ENCODE measurements around the gene PUS7L.

Gene PUS7L

GRCh38 chr12:43797561-43798217, 39.1 kb upstream of the PUS7L start:
- DNase-seq (ENCODE audit: extremely low spot score) = no peak
- TF ChIP-seq CTCF (IDR thresholded peaks at IDR 0.05; ENCODE audit: control extremely low read depth, extremely low read depth, low read depth, missing control alignments) = no peak
- ChIA-PET CTCF (interaction anchor here (1.3 to 2.5 kb wide), 2 partner anchors 10 to 14 kb away, joined by 4 to 6 read pairs; no protein-coding TSS in a partner anchor), POLR2A (interaction anchor here (1.5 kb wide), 1 partner anchor 9 kb away, joined by 4 read pairs; the partner anchor contains the start of gene TWF1)

DNA sequence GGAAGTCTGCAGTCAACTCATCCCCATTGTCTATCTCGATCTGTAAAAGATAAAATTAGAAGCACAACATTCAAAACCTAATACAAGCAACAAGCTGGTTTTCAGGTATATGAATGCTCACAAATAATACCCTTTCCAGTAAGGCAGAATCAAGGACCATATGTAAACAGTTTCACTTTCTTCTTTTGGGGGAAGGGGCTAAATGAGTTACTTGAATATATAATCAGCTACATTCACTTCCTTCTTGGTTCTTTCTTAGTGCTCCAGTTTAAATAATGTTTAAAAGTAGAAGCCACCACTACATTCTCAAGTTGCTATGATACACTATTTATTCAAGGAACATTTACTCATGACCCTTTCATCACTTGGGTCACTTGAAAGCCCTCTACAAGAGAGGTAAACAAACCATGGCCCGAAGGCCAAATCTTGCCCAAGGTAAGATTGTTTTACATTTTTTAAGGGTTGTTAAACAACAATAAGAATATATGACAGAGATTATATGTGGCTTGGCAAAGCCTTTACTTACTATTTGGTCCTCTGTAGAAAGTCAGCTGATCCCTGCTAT, 37.2 kb upstream of the PUS7L start:
- TF ChIP-seq CTCF (IDR thresholded peaks at IDR 0.05; ENCODE audit: control extremely low read depth, extremely low read depth, low read depth, missing control alignments) = no peak
- no peak for DNase-seq (ENCODE audit: extremely low spot score)
- ChIA-PET POLR2A (no interaction called here), CTCF (interaction anchor here (0.9 to 1.1 kb wide), 2 partner anchors 10 to 13 kb away, joined by 3 to 4 read pairs; partner anchors contain the start of gene TWF1)

- ChIA-PET CTCF (interaction anchor here (0.8 to 1.3 kb wide), 2 partner anchors 9 to 93 kb away, joined by 3 to 5 read pairs; no protein-coding TSS in a partner anchor), POLR2A (interaction anchor here (0.6 kb wide), 2 partner anchors 10 to 15 kb away, joined by 3 to 8 read pairs; no protein-coding TSS in a partner anchor)
- no peak for DNase-seq (ENCODE audit: extremely low spot score)
- TF ChIP-seq CTCF (IDR thresholded peaks at IDR 0.05; ENCODE audit: control extremely low read depth, extremely low read depth, low read depth, missing control alignments) = no peak
Observed at GRCh38 chr12:43789941-43790340, 31.4 kb upstream of the PUS7L start.

GRCh38 chr12:43786899-43787693, 28.5 kb upstream of the PUS7L start:
- no peak for TF ChIP-seq CTCF (IDR thresholded peaks at IDR 0.05; ENCODE audit: control extremely low read depth, extremely low read depth, low read depth, missing control alignments)
- POLR2A ChIA-PET = no interaction called here
- DNase-seq (ENCODE audit: extremely low spot score) = no peak
- CTCF ChIA-PET = interaction anchor here (1.5 to 7.2 kb wide), 2 partner anchors 9 to 17 kb away, joined by 6 to 35 read pairs; no protein-coding TSS in a partner anchor

DNA sequence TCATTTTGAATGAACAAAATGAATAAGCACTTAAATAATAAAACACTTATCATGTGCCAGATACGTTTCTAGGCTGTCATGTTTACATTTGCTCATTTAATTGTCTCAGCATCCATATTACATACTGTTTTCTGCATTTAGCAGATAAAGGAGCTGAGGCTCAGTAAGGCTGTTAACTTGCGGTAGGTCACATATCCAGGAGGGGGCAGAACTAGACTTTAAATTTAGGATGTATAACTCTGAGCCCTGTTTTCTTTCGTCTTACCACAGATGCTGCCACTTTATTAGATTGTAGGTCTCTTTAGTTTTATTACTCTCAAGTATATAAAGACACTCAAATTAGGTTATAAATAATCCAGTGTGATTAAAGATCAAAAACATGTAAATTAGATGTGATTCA, 17.9 kb upstream of the PUS7L start:
- POLR2A ChIA-PET = no interaction called here
- peak; percentile 21 for DNase-seq (ENCODE audit: extremely low spot score)
- CTCF ChIA-PET = interaction anchor here (1.0 to 2.6 kb wide), 6 partner anchors 14 to 106 kb away, joined by 3 to 25 read pairs (median 6); no protein-coding TSS in a partner anchor

More for the DNA sequence above, 17.9 kb upstream of the PUS7L start:
- peak; percentile 45 for TF ChIP-seq CTCF (IDR thresholded peaks at IDR 0.05; ENCODE audit: control extremely low read depth, extremely low read depth, low read depth, missing control alignments)
